ENCODE data around the gene CERS5.

CERS5 gene

GRCh38 chr12:50212071-50212467 lies 44.9 kb upstream of the CERS5 start:
- no peak overlapping the region for H2BK12ac ChIP-seq (ENCODE audit: low read length)
- no peak overlapping the region for H3K9ac ChIP-seq (ENCODE audit: low read length)
- no peak for DNase-seq
- H3K4me3 ChIP-seq (ENCODE audit: low read depth, low read length): no peak overlapping the region
- peak overlapping the region; percentile 61 for H4K91ac ChIP-seq (ENCODE audit: low read depth, low read length)
- H3K79me1 ChIP-seq (ENCODE audit: low read length): peaks cover 4% of the 10 kb centered on the region
- H3K23ac ChIP-seq (ENCODE audit: low read length): no peak overlapping the region
- H4K8ac ChIP-seq (ENCODE audit: low read depth, low read length): no peak overlapping the region
- H3K27ac ChIP-seq (ENCODE audit: low read depth, low read length): peak overlapping the region; percentile 33
- H3K4me2 ChIP-seq (ENCODE audit: low read length): no peak overlapping the region
- H3K4me1 ChIP-seq (ENCODE audit: control insufficient read depth in 1 of 2, insufficient read depth in 2 of 2, low read length in 2 of 2): peaks cover 2 to 6% of the 10 kb centered on the region in 2 experiments
- WGBS (ENCODE audit: extremely low coverage, insufficient coverage, insufficient read length): no CpG with 5 or more reads among the region's 2 CpGs
- H3K9me3 ChIP-seq (ENCODE audit: insufficient read depth, low read depth, low read length): no peaks in the 10 kb centered on the region
- H3K79me2 ChIP-seq (ENCODE audit: control insufficient read depth, insufficient read depth, low read length, poor library complexity): peaks cover 11% of the 10 kb centered on the region
- no peaks in the 10 kb centered on the region for H3K27me3 ChIP-seq (ENCODE audit: insufficient read depth, low read length)
- H3K18ac ChIP-seq (ENCODE audit: low read length): no peak overlapping the region
- no peak overlapping the region for H3K14ac ChIP-seq (ENCODE audit: low read length)
- H2AK5ac ChIP-seq (ENCODE audit: low read length): no peak overlapping the region
- peaks cover 17 to 18% of the 10 kb centered on the region in 2 experiments for H3K36me3 ChIP-seq (ENCODE audit: control insufficient read depth in 1 of 2, insufficient read depth in 2 of 2, low read length in 2 of 2)
- no peak overlapping the region for H2BK5ac ChIP-seq (ENCODE audit: low read depth, low read length, poor library complexity)
- H4K12ac ChIP-seq (ENCODE audit: low read depth, low read length): no peak overlapping the region
- H2BK120ac ChIP-seq (ENCODE audit: insufficient read depth, low read length, poor library complexity): no peak overlapping the region
- H2AFZ ChIP-seq (ENCODE audit: insufficient read depth, low read length, poor library complexity): no peak overlapping the region
- H3K4ac ChIP-seq (ENCODE audit: low read depth, low read length): peak overlapping the region; percentile 52

- Histone ChIP-seq H4K91ac (ENCODE audit: low read depth, low read length) (peak overlapping the region; percentile 52), H3K23ac (ENCODE audit: low read length) (no peak overlapping the region), H3K18ac (ENCODE audit: low read length) (peak overlapping the region; percentile 93), H3K4me2 (ENCODE audit: low read length) (no peak overlapping the region), H3K9ac (ENCODE audit: low read length) (no peak overlapping the region), H3K79me2 (ENCODE audit: control insufficient read depth, insufficient read depth, low read length, poor library complexity) (peaks cover 10% of the 10 kb centered on the region), H2BK120ac (ENCODE audit: insufficient read depth, low read length, poor library complexity) (peak overlapping the region; percentile 46), H2BK12ac (ENCODE audit: low read length) (no peak overlapping the region), H4K8ac (ENCODE audit: low read depth, low read length) (no peak overlapping the region), H3K79me1 (ENCODE audit: low read length) (peaks cover 4% of the 10 kb centered on the region), H3K9me3 (ENCODE audit: insufficient read depth, low read depth, low read length) (no peaks in the 10 kb centered on the region), H4K12ac (ENCODE audit: low read depth, low read length) (peak overlapping the region; percentile 81), H2AFZ (ENCODE audit: insufficient read depth, low read length, poor library complexity) (no peak overlapping the region), H3K4ac (ENCODE audit: low read depth, low read length) (peak overlapping the region; percentile 99), H2BK5ac (ENCODE audit: low read depth, low read length, poor library complexity) (peak overlapping the region; percentile 89), H3K27ac (ENCODE audit: low read depth, low read length) (peak overlapping the region; percentile 33), H2AK5ac (ENCODE audit: low read length) (no peak overlapping the region), H3K36me3 (ENCODE audit: control insufficient read depth in 1 of 2, insufficient read depth in 2 of 2, low read length in 2 of 2) (peaks cover 16% of the 10 kb centered on the region in 2 experiments), H3K14ac (ENCODE audit: low read length) (no peak overlapping the region), H3K4me3 (ENCODE audit: low read depth, low read length) (no peak overlapping the region), H3K4me1 (ENCODE audit: control insufficient read depth in 1 of 2, insufficient read depth in 2 of 2, low read length in 2 of 2) (peaks cover 2 to 6% of the 10 kb centered on the region in 2 experiments), H3K27me3 (ENCODE audit: insufficient read depth, low read length) (no peaks in the 10 kb centered on the region)
- DNase-seq: no peak
- no CpG with 5 or more reads among the region's 6 CpGs for WGBS (ENCODE audit: extremely low coverage, insufficient coverage, insufficient read length)
Observed at GRCh38 chr12:50211392-50212070, 44.4 kb upstream of the CERS5 start.

- Histone ChIP-seq H4K12ac (ENCODE audit: low read depth, low read length) (peak overlapping the region; percentile 24), H3K4me3 (ENCODE audit: low read depth, low read length) (no peak overlapping the region), H2BK120ac (ENCODE audit: insufficient read depth, low read length, poor library complexity) (no peak overlapping the region), H3K79me1 (ENCODE audit: low read length) (peaks cover 7% of the 10 kb centered on the region), H2AFZ (ENCODE audit: insufficient read depth, low read length, poor library complexity) (no peak overlapping the region), H4K91ac (ENCODE audit: low read depth, low read length) (no peak overlapping the region), H3K36me3 (ENCODE audit: control insufficient read depth in 1 of 2, insufficient read depth in 2 of 2, low read length in 2 of 2) (peaks cover 13 to 23% of the 10 kb centered on the region in 2 experiments), H3K4me1 (ENCODE audit: control insufficient read depth in 1 of 2, insufficient read depth in 2 of 2, low read length in 2 of 2) (peaks cover 5 to 9% of the 10 kb centered on the region in 2 experiments), H3K14ac (ENCODE audit: low read length) (no peak overlapping the region), H3K18ac (ENCODE audit: low read length) (no peak overlapping the region), H3K4ac (ENCODE audit: low read depth, low read length) (peak overlapping the region; percentile 84), H3K27me3 (ENCODE audit: insufficient read depth, low read length) (no peaks in the 10 kb centered on the region), H3K9me3 (ENCODE audit: insufficient read depth, low read depth, low read length) (no peaks in the 10 kb centered on the region), H3K23ac (ENCODE audit: low read length) (no peak overlapping the region), H2BK12ac (ENCODE audit: low read length) (no peak overlapping the region), H4K8ac (ENCODE audit: low read depth, low read length) (no peak overlapping the region), H3K79me2 (ENCODE audit: control insufficient read depth, insufficient read depth, low read length, poor library complexity) (peaks cover 3% of the 10 kb centered on the region), H3K9ac (ENCODE audit: low read length) (no peak overlapping the region), H3K4me2 (ENCODE audit: low read length) (no peak overlapping the region), H2BK5ac (ENCODE audit: low read depth, low read length, poor library complexity) (no peak overlapping the region), H2AK5ac (ENCODE audit: low read length) (no peak overlapping the region), H3K27ac (ENCODE audit: low read depth, low read length) (no peak overlapping the region)
- no peak for DNase-seq
- WGBS (ENCODE audit: extremely low coverage, insufficient coverage, insufficient read length): no CpG with 5 or more reads among the region's 2 CpGs
Observed at GRCh38 chr12:50207424-50207823, 40.3 kb upstream of the CERS5 start.

GRCh38 chr12:50205648-50206047 lies 38.5 kb upstream of the CERS5 start:
- H2BK12ac ChIP-seq (ENCODE audit: low read length): no peak overlapping the region
- no peak overlapping the region for H3K4me2 ChIP-seq (ENCODE audit: low read length)
- H2AK5ac ChIP-seq (ENCODE audit: low read length): no peak overlapping the region
- no peak overlapping the region for H4K12ac ChIP-seq (ENCODE audit: low read depth, low read length)
- no peak overlapping the region for H2BK120ac ChIP-seq (ENCODE audit: insufficient read depth, low read length, poor library complexity)
- H3K23ac ChIP-seq (ENCODE audit: low read length): no peak overlapping the region
- H4K91ac ChIP-seq (ENCODE audit: low read depth, low read length): no peak overlapping the region
- no peak overlapping the region for H4K8ac ChIP-seq (ENCODE audit: low read depth, low read length)
- H3K79me2 ChIP-seq (ENCODE audit: control insufficient read depth, insufficient read depth, low read length, poor library complexity): no peaks in the 10 kb centered on the region
- H2BK5ac ChIP-seq (ENCODE audit: low read depth, low read length, poor library complexity): no peak overlapping the region
- H3K27me3 ChIP-seq (ENCODE audit: insufficient read depth, low read length): no peaks in the 10 kb centered on the region
- H3K14ac ChIP-seq (ENCODE audit: low read length): no peak overlapping the region
- DNase-seq: no peak
- peak overlapping the region; percentile 17 for H3K4ac ChIP-seq (ENCODE audit: low read depth, low read length)
- peaks cover 12 to 21% of the 10 kb centered on the region in 2 experiments for H3K36me3 ChIP-seq (ENCODE audit: control insufficient read depth in 1 of 2, insufficient read depth in 2 of 2, low read length in 2 of 2)
- peaks cover 7% of the 10 kb centered on the region for H3K79me1 ChIP-seq (ENCODE audit: low read length)
- no peak overlapping the region for H3K27ac ChIP-seq (ENCODE audit: low read depth, low read length)
- no CpG with 5 or more reads among the region's 6 CpGs for WGBS (ENCODE audit: extremely low coverage, insufficient coverage, insufficient read length)
- no peaks in the 10 kb centered on the region for H3K9me3 ChIP-seq (ENCODE audit: insufficient read depth, low read depth, low read length)
- no peak overlapping the region for H3K9ac ChIP-seq (ENCODE audit: low read length)
- peaks cover 5 to 11% of the 10 kb centered on the region in 2 experiments for H3K4me1 ChIP-seq (ENCODE audit: control insufficient read depth in 1 of 2, insufficient read depth in 2 of 2, low read length in 2 of 2)
- no peak overlapping the region for H3K4me3 ChIP-seq (ENCODE audit: low read depth, low read length)
- no peak overlapping the region for H3K18ac ChIP-seq (ENCODE audit: low read length)
- no peak overlapping the region for H2AFZ ChIP-seq (ENCODE audit: insufficient read depth, low read length, poor library complexity)
